Measurements from ENCODE around the gene DCPS. TPM values are rescaled to one million over a fixed set of nuclear protein-coding genes. Genes with fewer than 3 reads are reported as not detected.

DCPS gene
- total RNA-seq, 1 experiment from 2014 or later, result 26.2 TPM

- Mint-ChIP-seq H3K9me3 (no peaks in the 10 kb centered on the region), H3K4me1 (peaks cover 64% of the 10 kb centered on the region), H3K27me3 (ENCODE audit: low read depth) (no peaks in the 10 kb centered on the region), H3K4me3 (no peak overlapping the region), H3K36me3 (peaks cover 14% of the 10 kb centered on the region), H3K27ac (0 out of 2 replicates have a peak overlapping the region, but pooled peaks have one; percentile 7)
- TF ChIP-seq FOXK1 (CRISPR knock-in tag; IDR thresholded peaks at IDR 0.05), result no peak
- no peak for TF ChIP-seq MYBL2 (CRISPR knock-in tag; IDR thresholded peaks at IDR 0.05)
- TF ChIP-seq FOXJ3 (CRISPR knock-in tag; IDR thresholded peaks at IDR 0.05; ENCODE audit: borderline replicate concordance), result no peak
- no peak for TF ChIP-seq ATF2 (CRISPR knock-in tag; IDR thresholded peaks at IDR 0.05; ENCODE audit: borderline replicate concordance, low read depth)
- TF ChIP-seq NR3C1 (CRISPR knock-in tag; conservative IDR thresholded peaks at IDR 0.05; ENCODE audit: low read depth), result no peak
- TF ChIP-seq USF2 (CRISPR knock-in tag; IDR thresholded peaks at IDR 0.05), result no peak
- POLR2A ChIA-PET, result no interaction called here
- CTCF ChIA-PET, result no interaction called here
- ATAC-seq (no peak), DNase-seq (ENCODE audit: low spot score) (no peak)
Observed at GRCh38 chr11:126348806-126349582, 45.1 kb downstream of the DCPS start.

- TF ChIP-seq ZNF232 (CRISPR knock-in tag; IDR thresholded peaks at IDR 0.05) (no peak), NFE2L1 (CRISPR knock-in tag; IDR thresholded peaks at IDR 0.05) (no peak), ZNF317 (CRISPR knock-in tag; IDR thresholded peaks at IDR 0.05; ENCODE audit: borderline replicate concordance, low read depth) (no peak), NR1H2 (CRISPR knock-in tag; IDR thresholded peaks at IDR 0.05) (no peak), USF2 (CRISPR knock-in tag; IDR thresholded peaks at IDR 0.05) (no peak), SMAD4 (CRISPR knock-in tag; IDR thresholded peaks at IDR 0.05) (no peak), GRHL2 (CRISPR knock-in tag; IDR thresholded peaks at IDR 0.05; ENCODE audit: insufficient replicate concordance, severe bottlenecking) (no peak), ATF1 (CRISPR knock-in tag; IDR thresholded peaks at IDR 0.05) (no peak), ZBTB21 (CRISPR knock-in tag; IDR thresholded peaks at IDR 0.05; ENCODE audit: borderline replicate concordance) (no peak), EMX1 (CRISPR knock-in tag; IDR thresholded peaks at IDR 0.05) (no peak)
- TF ChIP-seq, protein P1, sequence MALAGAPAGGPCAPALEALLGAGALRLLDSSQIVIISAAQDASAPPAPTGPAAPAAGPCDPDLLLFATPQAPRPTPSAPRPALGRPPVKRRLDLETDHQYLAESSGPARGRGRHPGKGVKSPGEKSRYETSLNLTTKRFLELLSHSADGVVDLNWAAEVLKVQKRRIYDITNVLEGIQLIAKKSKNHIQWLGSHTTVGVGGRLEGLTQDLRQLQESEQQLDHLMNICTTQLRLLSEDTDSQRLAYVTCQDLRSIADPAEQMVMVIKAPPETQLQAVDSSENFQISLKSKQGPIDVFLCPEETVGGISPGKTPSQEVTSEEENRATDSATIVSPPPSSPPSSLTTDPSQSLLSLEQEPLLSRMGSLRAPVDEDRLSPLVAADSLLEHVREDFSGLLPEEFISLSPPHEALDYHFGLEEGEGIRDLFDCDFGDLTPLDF (CRISPR knock-in tag; IDR thresholded peaks at IDR 0.05), result no peak
- TF ChIP-seq, protein P2, sequence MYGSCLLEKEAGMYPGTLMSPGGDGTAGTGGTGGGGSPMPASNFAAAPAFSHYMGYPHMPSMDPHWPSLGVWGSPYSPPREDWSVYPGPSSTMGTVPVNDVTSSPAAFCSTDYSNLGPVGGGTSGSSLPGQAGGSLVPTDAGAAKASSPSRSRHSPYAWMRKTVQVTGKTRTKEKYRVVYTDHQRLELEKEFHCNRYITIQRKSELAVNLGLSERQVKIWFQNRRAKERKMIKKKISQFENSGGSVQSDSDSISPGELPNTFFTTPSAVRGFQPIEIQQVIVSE (CRISPR knock-in tag; IDR thresholded peaks at IDR 0.05; ENCODE audit: borderline replicate concordance), result no peak
- DNase-seq (ENCODE audit: low spot score) (no peak), ATAC-seq (no peak)
- H3K27me3 Mint-ChIP-seq (ENCODE audit: low read depth), result no peaks in the 10 kb centered on the region
- ChIA-PET POLR2A (no interaction called here), CTCF (no interaction called here)
- peak overlapping the region; percentile 26 for H3K27ac Mint-ChIP-seq
- H3K4me3 Mint-ChIP-seq, result no peak overlapping the region
- peaks cover 8% of the 10 kb centered on the region for H3K36me3 Mint-ChIP-seq
- H3K4me1 Mint-ChIP-seq, result peaks cover 56% of the 10 kb centered on the region
- H3K9me3 Mint-ChIP-seq, result no peaks in the 10 kb centered on the region
Observed at GRCh38 chr11:126350836-126351235, 47.0 kb downstream of the DCPS start.

- POLR2A ChIA-PET, result no interaction called here
- ATAC-seq (no peak), DNase-seq (ENCODE audit: low spot score) (no peak)
- Mint-ChIP-seq H3K36me3 (peaks cover 8% of the 10 kb centered on the region), H3K27me3 (ENCODE audit: low read depth) (no peaks in the 10 kb centered on the region), H3K4me3 (no peak overlapping the region), H3K27ac (no peak overlapping the region), H3K9me3 (no peaks in the 10 kb centered on the region), H3K4me1 (peaks cover 52% of the 10 kb centered on the region)
- CTCF ChIA-PET, result no interaction called here
- TF ChIP-seq ETV6 (CRISPR knock-in tag; IDR thresholded peaks at IDR 0.05), result no peak
- TF ChIP-seq NFE2L1 (CRISPR knock-in tag; IDR thresholded peaks at IDR 0.05), result no peak
- no peak for TF ChIP-seq KAT7 (CRISPR knock-in tag; IDR thresholded peaks at IDR 0.05; ENCODE audit: borderline replicate concordance)
- no peak for TF ChIP-seq ZNF263 (CRISPR knock-in tag; IDR thresholded peaks at IDR 0.05; ENCODE audit: low read depth)
- TF ChIP-seq GTF2I (CRISPR knock-in tag; conservative IDR thresholded peaks at IDR 0.05), result no peak
- no peak for TF ChIP-seq CTCF (IDR thresholded peaks at IDR 0.05)
- TF ChIP-seq NFATC4 (CRISPR knock-in tag; IDR thresholded peaks at IDR 0.05), result no peak
Observed at GRCh38 chr11:126352163-126352562, 48.3 kb downstream of the DCPS start.
